ENCODE data around the gene TRH. TPM values are rescaled to one million over a fixed set of nuclear protein-coding genes. Genes with fewer than 3 reads are reported as not detected.

The TRH gene
- total and polyA plus RNA-seq, 9 of the 15 experiments (the other 6 are each of a cell fraction or from before 2014, with no cell fraction given) = not detected

DNA sequence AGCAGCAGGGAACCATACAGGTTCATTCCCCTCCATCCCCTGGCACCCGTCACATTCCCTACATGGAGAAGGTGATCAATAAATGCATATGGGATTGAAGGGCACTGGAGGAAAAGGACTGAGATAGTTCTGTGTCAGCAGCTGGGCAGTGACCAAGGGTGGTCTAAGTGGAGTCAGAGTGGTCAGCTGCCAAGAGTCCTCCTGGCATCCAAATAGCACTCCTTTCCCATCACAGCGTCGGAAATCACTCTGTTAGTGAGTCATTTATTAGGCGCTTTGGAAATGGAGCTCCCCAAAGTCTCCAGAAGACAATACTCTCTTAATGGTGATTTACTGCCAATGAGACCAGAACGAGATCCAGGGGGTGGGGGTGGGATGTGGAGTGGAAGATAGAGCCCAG lies 6.8 kb upstream of the TRH start:
- POLR2A ChIA-PET = no interaction called here
- BruUV-seq (replicated peaks) = no TSS peak

DNA sequence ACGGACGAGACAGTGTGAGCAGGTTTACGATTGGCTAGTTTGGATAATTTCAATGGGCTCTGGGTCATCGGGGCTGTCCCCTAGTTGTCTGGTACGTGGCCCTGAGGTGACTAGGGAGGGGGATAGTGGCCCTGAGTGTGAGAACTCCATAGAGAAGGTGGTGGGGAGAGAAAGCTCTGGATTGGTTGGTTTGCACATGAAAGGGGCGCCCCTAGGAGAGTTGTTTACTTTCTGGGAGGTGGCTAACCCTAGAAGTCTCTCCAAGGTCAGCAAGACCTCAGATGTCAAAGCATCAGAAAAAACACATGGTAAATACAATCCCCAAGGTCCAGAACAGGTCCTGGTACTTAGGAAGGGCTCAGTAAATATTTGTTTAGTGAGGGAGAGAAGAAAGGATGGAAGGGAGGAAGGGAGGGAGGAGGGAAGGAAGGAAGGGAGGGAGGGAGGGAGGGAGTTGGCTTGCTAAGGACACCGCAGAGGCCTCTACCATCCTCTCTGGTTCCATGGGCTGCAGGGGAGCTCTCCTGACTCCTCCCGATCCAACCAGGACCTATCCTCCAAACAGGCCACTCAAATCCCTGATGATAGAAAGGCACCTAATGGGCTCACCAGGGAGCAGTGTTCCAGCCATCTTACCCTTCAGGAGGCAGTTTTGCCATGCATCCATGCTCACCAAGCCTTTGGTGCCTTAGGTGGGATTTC lies 3.0 kb upstream of the TRH start:
- Histone ChIP-seq H3K4me2 (ENCODE audit: insufficient read depth, low read length) (no peak overlapping the region), H3K4me3 (no peak overlapping the region), H3K9me1 (ENCODE audit: control insufficient read depth, insufficient read depth, low read length) (no peaks in the 10 kb centered on the region), H3K9ac (ENCODE audit: insufficient read depth in 1 of 2, low read depth in 2 of 2, low read length in 2 of 2) (no peak overlapping the region), H3K9me3 (replicated peaks; ENCODE audit: control insufficient read depth, insufficient read depth, low read depth, low read length) (no peaks in the 10 kb centered on the region), H3K36me3 (ENCODE audit: control insufficient read depth, insufficient read depth, low read length) (no peaks in the 10 kb centered on the region), H2AFZ (ENCODE audit: low read depth, low read length) (no peak overlapping the region), H3K27ac (ENCODE audit: extremely low read depth, low read depth, low read length) (no peak overlapping the region), H3K79me2 (ENCODE audit: control insufficient read depth, insufficient read depth, low read length) (no peaks in the 10 kb centered on the region), H4K20me1 (replicated peaks; ENCODE audit: control insufficient read depth, insufficient read depth, low read length) (no peaks in the 10 kb centered on the region), H3K4me1 (replicated peaks in 1 of 2; ENCODE audit: control insufficient read depth in 2 of 2, insufficient read depth in 2 of 2, low read length in 2 of 2) (peaks cover 0 to 11% of the 10 kb centered on the region in 2 experiments; a peak in 2 of 5 replicates), H3K27me3 (ENCODE audit: control insufficient read depth in 2 of 2, insufficient read depth in 2 of 2, low read length in 2 of 2) (peaks cover 11 to 41% of the 10 kb centered on the region in 2 experiments; a peak in 4 of 5 replicates)
- POLR2A ChIA-PET = no interaction called here
- WGBS (ENCODE audit: insufficient coverage, low coverage, missing lambda C conversion rate) = 4% methylated on average over 5 of the region's 8 CpGs
- FAIRE-seq (no peak), ATAC-seq (no peak), DNase-seq (ENCODE audit: extremely low read depth in 1 of 4, low spot score in 3 of 4) (peak in 1 of 4 experiments; percentile 9)
- intact Hi-C loops (cut with micrococcal nuclease) (no loop called here), in situ Hi-C loops (cut with MboI) (no loop called here)
- CTCF ChIA-PET (ENCODE audit: low intra/inter-chr PET ratio) = no interaction called here
- BruUV-seq (replicated peaks) = no TSS peak
- TF ChIP-seq SPI1 (IDR thresholded peaks at IDR 0.05; ENCODE audit: borderline replicate concordance, low read depth, low read length) (no peak), XRCC4 (IDR thresholded peaks at IDR 0.05; ENCODE audit: extremely low read depth, insufficient read depth, insufficient read length) (no peak), TCF7 (IDR thresholded peaks at IDR 0.05; ENCODE audit: borderline replicate concordance) (no peak), ZNF780A (CRISPR knock-in tag; IDR thresholded peaks at IDR 0.05) (no peak), CBX8 (IDR thresholded peaks at IDR 0.05; ENCODE audit: borderline replicate concordance, extremely low read depth, low read depth, low read length, poor library complexity, severe bottlenecking) (no peak), PHTF2 (CRISPR knock-in tag; IDR thresholded peaks at IDR 0.05) (no peak), MED1 (CRISPR knock-in tag; IDR thresholded peaks at IDR 0.05; ENCODE audit: borderline replicate concordance) (no peak), HDGF (IDR thresholded peaks at IDR 0.05) (no peak), ZNF134 (CRISPR knock-in tag; conservative IDR thresholded peaks at IDR 0.05) (no peak), ZNF232 (CRISPR knock-in tag; IDR thresholded peaks at IDR 0.05) (no peak), SNIP1 (IDR thresholded peaks at IDR 0.05; ENCODE audit: low read depth) (no peak)
- TF ChIP-seq, protein P1, sequence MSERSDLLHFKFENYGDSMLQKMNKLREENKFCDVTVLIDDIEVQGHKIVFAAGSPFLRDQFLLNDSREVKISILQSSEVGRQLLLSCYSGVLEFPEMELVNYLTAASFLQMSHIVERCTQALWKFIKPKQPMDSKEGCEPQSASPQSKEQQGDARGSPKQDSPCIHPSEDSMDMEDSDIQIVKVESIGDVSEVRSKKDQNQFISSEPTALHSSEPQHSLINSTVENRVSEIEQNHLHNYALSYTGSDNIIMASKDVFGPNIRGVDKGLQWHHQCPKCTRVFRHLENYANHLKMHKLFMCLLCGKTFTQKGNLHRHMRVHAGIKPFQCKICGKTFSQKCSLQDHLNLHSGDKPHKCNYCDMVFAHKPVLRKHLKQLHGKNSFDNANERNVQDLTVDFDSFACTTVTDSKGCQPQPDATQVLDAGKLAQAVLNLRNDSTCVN (CRISPR knock-in tag; IDR thresholded peaks at IDR 0.05) = no peak

More for the DNA sequence above, 6.8 kb upstream of the TRH start:
- intact Hi-C loops (cut with micrococcal nuclease) (no loop called here), in situ Hi-C loops (cut with MboI) (no loop called here)
- FAIRE-seq (no peak), DNase-seq (ENCODE audit: extremely low read depth in 1 of 4, low spot score in 3 of 4) (no peak), ATAC-seq (no peak)
- Histone ChIP-seq H3K36me3 (ENCODE audit: control insufficient read depth, insufficient read depth, low read length) (no peaks in the 10 kb centered on the region), H3K4me2 (ENCODE audit: insufficient read depth, low read length) (no peak overlapping the region), H3K9me1 (ENCODE audit: control insufficient read depth, insufficient read depth, low read length) (no peaks in the 10 kb centered on the region), H3K27ac (ENCODE audit: extremely low read depth, low read depth, low read length) (no peak overlapping the region), H3K79me2 (ENCODE audit: control insufficient read depth, insufficient read depth, low read length) (no peaks in the 10 kb centered on the region), H3K27me3 (ENCODE audit: control insufficient read depth in 2 of 2, insufficient read depth in 2 of 2, low read length in 2 of 2) (peaks cover 6 to 40% of the 10 kb centered on the region in 2 experiments; a peak in 4 of 5 replicates), H4K20me1 (replicated peaks; ENCODE audit: control insufficient read depth, insufficient read depth, low read length) (no peaks in the 10 kb centered on the region), H3K9ac (ENCODE audit: insufficient read depth in 1 of 2, low read depth in 2 of 2, low read length in 2 of 2) (no peak overlapping the region), H2AFZ (ENCODE audit: low read depth, low read length) (no peak overlapping the region), H3K4me1 (replicated peaks in 1 of 2; ENCODE audit: control insufficient read depth in 2 of 2, insufficient read depth in 2 of 2, low read length in 2 of 2) (no peaks in the 10 kb centered on the region; a peak in 1 of 5 replicates), H3K4me3 (no peak overlapping the region), H3K9me3 (replicated peaks; ENCODE audit: control insufficient read depth, insufficient read depth, low read depth, low read length) (no peaks in the 10 kb centered on the region)
- CTCF ChIA-PET (ENCODE audit: low intra/inter-chr PET ratio) = no interaction called here
- WGBS (ENCODE audit: insufficient coverage, low coverage, missing lambda C conversion rate) = 0% methylated on average over 5 of the region's 5 CpGs
- TF ChIP-seq, protein P2, sequence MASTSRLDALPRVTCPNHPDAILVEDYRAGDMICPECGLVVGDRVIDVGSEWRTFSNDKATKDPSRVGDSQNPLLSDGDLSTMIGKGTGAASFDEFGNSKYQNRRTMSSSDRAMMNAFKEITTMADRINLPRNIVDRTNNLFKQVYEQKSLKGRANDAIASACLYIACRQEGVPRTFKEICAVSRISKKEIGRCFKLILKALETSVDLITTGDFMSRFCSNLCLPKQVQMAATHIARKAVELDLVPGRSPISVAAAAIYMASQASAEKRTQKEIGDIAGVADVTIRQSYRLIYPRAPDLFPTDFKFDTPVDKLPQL (IDR thresholded peaks at IDR 0.05; ENCODE audit: extremely low read depth, insufficient read length) = no peak
- TF ChIP-seq GTF2A2 (tag; IDR thresholded peaks at IDR 0.05) (no peak), ZNF764 (CRISPR knock-in tag; IDR thresholded peaks at IDR 0.05; ENCODE audit: low read depth) (no peak), KLF1 (tag; IDR thresholded peaks at IDR 0.05) (no peak), PCBP1 (IDR thresholded peaks at IDR 0.05; ENCODE audit: low read depth, low read length, poor library complexity, severe bottlenecking) (no peak)

Data from K562 (cell line).